HK-2 (cell line): ENCODE data around the gene ZP1.

ENCODE experiments used
- DNase-seq: peaks from one replicate; pipeline ENCODE4 v3.0.0-alpha.2; 2018; ENCODE audit not compliant: unreplicated experiment

Gene ZP1

DNA sequence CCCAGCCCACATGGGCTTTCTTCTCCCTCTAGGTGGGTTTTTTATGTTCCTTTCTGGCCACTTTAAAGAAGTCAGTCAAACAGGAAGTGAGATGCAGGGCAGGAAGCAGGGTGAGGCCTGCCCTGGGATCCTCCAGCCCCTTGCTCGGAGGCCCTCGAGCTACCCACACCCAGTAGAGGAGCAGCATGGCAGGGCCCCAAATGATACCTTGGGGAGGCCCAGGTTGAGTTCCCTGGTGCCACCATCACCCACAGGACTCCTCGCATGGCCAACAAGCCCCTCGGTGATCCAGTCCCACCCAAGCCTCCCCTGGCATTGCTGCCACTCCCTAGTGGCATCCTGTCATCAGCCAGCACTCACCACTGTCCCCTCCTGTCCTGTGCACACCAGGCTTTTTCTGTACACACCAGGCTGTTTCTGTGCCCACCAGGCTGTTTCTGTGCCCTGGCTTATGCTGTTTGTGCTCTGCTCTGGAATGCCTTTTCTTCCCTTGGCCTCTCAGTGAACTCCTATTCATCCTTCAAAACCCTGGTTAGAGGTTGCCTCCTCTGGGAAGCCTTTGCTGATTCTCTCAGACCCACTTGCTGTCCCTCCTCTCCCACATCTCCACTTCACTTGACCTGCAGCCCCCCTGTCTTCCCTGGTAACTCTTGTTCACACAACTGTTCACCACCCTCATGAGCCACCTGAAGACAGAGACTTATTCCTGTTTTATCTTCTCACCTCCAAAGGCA, 8.4 kb upstream of the ZP1 start:
- no peak for DNase-seq

DNA sequence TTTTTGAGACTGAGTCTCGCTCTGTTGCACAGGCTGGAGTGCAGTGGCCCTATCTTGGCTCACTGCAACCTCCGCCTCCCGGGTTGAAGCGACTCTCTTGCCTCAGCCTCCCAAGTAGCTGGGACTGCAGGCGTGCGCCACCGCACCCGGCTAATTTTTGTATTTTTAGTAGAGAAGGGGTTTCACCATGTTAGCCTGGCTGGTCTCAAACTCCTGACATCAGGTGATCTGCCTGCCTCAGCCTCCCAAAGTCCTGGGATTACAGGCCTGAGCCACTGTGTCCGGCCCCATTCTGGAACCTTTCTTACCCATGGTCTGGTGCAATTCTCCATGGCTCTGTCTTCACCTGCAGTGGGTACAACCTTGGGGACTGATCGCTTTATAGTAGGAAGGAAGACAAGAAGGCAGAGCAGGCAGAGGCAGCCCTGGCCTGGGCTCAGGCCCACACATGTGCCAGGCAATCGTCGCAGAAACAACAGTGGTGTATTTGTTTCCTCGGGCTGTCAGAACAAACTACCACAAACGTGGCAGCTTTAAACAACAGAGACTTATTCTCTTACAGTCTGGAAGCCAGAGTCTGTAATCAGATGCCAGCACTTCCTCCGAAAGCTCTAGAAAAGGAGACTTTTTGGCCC, 7.6 kb upstream of the ZP1 start:
- DNase-seq = no peak

DNA sequence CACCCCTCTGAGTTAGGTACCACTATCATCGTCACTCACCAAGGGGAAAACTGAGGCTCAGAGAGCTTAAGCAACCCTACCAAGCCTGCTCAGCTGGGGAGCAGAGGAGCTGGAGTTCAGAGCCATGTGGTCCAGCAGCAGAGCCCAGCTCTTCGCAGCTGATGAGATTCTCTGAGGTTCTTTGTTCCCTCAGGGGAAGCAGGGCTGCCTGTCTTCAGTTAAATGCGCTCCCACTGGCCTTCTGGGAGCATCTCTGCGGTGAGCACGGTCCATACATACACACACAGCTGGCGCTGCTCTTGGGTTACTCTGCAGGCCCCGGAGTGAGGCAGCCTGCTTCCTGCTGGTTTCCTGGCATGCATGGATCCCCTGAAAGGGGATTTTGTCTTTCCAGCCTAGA, 6.4 kb upstream of the ZP1 start:
- no peak for DNase-seq

DNA sequence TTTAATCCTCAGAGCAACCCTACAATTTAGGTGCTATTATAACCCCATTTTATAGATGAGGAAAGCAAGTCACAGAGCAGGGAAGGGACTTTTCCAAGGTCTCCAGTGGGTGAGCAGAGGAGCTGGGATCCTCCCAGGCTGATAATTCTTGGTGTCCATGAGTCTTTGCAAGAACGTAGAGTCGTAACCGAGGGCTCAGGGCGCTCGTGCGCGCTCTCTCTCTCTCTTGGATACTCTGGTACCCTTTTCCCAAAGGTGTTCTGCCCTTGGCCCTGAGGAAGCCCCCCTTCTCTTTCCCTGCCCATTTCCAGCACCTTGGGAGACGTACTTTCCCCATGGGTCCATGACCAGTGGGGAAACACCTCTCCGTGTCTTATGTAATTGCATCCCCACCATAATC, 5.2 kb upstream of the ZP1 start:
- no peak for DNase-seq

DNA sequence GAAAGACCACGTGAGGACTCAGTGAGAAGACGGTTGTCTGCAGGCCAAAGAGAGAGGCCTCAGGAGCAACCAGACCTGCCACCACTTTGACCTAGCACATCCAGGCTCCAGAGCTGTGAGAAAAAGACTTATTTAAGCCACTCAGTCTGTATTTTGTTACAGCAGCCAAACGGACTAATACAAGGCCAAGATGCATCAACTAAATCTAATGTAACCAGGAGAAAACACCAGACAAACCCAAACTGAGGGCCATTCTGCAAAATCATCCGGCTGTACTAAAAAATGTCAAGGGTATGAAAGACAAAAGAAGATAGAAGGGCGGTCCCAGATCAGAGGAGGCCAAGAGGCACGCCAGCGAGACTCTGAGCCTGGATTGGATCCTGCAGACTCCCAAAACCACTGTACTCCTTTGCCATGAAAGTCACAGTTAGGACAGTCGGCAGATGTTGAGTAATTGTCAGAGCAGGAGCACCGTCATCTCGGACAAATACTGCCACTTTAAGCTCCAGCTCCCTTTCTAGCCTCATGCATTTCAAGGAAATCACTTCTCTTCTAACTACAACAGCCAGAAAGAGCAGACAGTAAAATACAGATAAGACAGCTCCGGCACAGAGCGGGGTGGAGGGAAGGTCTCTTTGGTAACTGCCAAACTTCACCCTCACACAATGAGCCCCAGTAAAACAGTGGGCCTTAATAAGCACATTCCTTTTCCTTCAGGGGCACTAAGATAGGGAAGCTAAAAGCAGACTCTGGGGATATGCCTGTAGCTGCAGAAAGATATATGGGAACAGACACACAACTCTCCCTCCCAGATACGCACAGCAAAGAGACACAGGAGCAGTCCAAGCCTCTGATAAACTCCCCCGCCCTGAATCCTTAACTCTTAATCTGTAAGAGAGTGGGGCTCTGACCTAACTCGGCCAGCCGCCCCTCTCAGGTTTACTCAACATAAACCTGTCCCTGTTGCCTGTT, 3.5 kb upstream of the ZP1 start:
- no peak for DNase-seq

DNA sequence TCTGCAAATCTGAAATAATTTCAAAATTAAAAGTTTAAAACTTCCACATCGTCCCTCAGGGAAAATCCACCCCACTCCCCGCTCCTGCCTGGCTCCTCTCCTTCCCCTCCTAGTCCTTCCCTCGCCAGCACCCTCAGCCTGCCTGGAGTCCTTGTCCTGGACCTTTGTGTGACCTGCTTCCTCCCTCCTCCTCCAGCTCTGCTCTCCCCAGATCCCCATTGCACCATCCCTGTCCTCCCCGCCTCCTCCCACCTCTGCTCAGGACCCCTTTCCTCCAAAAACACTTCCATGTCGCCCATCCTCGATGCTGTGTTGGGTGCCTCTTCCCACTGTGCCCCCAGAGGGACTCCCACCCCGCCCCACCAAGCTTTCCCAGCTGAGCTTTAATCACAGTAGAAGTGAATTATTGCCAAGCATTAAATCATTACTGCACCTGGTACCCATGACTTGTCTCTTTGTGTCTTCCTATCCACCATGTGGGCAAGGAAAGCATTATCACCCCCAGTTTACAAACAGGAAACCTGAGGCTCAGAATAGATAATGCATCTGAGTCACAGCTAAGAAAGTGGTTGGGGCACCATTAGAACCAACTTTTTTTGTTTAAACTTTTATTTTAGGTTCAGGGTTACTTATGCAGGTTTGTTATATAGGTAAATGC, 2.4 kb upstream of the ZP1 start:
- DNase-seq = no peak

DNA sequence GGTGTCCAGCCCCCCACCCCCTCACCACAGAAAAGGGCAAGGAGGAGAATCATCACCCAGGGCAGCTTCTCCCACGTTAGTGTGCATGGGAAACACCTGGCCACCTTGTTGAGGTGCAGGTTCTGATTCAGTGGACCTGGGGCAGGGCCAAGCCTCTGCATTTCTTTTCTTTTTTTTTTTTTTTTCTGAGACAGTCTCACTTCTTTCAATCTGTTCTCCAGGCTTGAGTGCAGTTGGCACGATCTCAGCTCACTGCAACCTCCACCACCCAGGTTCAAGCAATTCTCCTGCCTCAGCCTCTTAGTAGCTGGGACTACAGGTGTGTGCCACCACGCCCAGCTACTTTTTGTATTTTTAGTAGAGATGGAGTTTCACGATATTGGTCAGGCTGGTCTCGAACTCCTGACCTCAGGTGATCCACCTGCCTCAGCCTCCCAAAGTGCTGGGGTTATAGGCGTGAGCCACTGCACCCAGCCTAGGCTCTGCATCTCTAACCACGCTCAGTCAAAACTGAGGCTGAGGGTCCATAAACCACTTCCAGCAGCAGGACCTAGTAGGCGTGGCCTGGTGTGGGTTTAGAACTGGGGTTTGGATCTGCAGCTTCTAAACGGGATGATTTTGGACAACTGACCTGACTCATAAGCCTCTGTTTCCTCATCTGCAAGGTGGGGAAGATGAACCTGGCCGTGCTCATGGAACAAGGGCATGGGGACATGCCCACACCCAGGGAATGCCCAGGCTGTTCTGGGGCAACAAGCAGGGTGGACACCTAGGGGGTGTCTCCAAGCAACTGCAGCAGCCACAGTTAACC, 734 bp downstream of the ZP1 start:
- no peak for DNase-seq

DNA sequence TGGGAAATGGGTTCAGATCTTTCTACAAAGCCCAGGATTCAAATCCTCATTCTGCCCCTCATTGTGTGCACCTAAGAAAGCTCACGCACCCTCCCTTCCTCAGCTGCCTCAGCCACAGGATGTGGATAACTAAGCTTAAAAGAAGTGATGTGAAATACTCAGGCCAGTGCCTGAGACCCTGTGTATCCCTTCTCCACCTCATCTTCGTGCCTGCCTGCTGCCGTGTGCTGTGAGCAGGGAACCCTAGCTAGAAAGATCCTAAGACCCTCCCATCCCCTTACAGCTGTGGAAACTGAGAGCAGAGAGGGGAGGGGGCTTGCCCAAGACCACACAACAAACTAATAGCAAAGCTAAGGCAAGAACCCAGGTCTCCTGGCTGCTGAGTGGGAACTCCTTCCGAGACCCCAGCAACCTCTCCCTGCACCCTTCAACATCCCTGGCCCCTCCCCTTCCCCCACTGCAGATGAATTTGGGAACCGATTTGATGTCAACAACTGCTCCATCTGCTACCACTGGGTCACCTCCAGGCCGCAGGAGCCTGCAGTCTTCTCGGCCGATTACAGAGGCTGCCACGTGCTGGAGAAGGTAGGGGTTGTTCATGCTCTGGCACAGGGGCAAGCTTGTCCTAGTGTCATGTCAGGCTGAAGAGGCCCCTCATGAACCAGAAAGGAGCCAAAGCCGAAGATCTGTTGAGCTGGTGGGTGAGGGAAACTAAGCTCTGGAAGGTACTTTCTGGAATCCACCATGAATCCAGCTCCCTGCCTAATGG, 1.5 kb downstream of the ZP1 start:
- no peak for DNase-seq

DNA sequence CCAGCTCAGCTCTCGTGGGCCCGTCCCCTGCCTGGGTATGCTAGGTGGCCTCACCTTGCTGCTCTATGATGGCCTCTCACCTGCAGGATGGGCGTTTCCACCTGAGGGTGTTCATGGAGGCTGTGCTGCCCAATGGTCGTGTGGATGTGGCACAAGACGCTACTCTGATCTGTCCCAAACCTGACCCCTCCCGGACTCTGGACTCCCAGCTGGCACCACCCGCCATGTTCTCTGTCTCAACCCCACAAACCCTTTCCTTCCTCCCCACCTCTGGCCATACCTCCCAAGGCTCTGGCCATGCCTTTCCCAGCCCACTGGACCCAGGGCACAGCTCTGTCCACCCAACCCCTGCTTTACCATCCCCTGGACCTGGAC, 2.1 kb downstream of the ZP1 start:
- no peak for DNase-seq

DNA sequence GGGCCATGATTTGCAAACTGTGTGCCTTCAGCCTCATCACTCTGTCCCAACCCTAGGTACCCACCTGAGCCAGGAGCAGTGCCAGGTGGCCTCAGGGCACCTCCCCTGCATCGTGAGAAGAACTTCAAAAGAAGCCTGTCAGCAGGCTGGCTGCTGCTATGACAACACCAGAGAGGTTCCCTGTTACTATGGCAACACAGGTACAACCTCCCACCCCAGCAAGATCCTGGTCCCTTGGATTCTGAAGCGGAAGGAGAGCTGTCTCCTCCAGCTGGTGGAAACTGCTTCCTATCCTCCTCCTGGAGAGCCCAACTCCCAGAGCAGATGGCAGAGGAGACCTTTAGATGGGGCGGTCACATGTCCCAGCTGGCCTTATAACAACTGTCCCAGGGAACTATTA, 2.9 kb downstream of the ZP1 start:
- DNase-seq = no peak

DNA sequence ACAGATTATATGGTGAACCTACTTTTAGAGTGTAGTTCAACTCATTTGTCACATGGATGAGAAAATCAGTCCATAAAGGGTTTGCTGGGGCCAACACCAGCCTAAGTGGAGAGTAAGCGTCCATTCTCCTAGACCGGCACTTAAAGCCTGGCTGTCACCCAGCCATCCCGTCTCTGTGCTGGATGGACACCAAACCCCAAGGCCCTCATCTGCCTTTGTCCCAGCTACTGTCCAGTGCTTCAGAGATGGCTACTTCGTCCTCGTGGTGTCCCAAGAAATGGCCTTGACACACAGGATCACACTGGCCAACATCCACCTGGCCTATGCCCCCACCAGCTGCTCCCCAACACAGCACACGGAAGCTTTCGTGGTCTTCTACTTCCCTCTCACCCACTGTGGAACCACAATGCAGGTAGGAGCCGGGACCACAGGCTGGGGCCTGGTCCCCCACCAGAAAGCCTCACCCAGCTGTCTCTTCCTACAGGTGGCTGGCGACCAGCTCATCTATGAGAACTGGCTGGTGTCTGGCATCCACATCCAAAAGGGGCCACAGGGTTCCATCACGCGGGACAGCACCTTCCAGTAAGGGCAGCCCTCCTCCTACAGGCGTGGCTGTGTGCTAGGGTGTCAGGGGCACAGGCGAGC, 3.5 kb downstream of the ZP1 start:
- no peak for DNase-seq

DNA sequence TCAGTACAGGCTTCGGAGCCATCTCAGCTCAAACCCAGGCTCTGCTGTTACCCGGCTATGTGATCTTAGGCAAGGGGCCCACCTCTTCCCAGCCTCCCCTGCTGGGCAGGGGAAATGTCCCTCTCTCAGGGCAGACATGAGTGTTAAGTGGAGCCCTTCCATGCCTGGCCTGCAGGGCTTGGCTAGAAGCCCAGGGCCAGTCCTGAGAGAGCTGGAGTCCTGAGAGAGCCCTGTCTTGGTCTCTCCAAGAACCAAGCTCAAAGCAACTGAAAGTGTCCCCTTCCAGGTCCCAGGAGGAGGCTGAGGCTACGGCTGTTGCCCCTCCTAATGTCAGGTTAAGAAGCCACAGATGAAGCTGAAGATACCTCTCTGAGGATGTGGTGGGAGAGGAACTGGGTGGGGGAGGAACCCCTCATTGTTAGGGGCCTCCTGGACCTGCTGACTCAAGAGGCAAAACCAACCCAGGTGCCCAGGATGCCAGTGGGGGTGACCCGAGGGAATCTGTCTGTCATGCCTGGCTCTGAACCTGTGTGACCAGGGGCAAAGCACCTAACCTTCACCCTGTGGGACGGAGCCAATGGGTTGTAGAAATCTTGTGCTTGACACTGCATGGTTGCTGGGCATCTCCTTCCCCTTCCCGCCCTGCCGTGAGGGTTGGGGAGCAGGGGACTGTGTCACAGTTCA, 4.2 kb downstream of the ZP1 start:
- DNase-seq = no peak

DNA sequence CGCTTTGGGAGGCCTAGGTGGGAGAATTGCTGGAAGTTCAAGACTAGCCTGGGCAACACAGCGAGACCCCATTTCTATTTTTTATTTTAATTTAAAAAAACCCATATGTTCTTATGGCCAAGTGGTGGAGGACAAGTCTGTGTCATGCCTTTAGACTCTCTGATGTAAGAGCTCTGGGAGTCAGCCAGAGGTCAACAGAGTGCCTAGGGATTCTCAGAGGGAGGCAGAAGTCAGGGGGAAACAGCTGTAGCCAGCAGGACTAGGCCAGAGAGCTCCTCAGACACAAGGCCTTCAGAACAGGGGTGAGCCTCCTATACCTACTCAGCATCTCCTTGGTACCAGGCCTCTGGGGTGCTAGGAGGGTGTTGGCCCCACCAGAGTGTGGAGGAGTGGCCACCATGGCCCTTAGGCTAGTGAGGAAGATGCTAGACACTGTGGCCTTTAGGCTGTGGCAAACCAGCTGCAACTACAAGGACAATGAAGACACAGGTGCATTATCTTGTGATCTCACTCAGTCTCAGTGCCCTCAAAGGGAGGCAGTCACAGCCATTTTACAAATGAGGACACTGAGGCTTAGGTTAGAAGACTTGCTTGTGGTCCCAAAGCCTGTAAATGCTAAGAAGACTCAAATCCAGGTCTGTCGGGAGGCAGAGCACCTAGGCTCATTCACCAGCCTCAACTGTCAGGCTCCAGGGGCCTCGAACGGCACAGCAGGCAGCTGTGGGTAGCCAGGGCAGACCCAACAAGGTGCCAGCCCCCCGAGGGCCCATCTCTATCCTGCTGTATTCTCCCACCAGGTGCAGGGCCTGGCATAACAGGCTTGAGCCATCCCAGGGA, 5.0 kb downstream of the ZP1 start:
- DNase-seq = no peak

DNA sequence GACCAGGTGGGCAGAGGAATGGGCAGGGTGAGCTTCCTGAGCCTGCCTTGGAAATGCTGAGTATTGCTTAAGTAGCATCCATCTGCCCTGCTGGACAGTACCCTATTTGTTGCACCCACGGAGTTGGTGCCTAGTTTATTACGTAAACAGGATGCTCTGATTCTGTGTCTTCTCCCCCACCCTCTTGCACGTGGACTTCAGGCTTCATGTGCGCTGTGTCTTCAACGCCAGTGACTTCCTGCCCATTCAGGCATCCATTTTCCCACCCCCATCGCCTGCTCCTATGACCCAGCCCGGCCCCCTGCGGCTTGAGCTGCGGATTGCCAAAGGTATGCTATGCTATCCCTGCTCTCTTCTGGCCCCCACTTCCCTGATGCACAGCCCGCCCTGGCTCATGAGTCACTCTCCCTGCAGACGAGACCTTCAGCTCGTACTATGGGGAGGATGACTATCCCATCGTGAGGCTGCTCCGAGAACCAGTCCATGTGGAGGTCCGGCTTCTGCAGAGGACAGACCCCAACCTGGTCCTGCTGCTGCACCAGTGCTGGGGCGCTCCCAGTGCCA, 5.7 kb downstream of the ZP1 start:
- no peak for DNase-seq

DNA sequence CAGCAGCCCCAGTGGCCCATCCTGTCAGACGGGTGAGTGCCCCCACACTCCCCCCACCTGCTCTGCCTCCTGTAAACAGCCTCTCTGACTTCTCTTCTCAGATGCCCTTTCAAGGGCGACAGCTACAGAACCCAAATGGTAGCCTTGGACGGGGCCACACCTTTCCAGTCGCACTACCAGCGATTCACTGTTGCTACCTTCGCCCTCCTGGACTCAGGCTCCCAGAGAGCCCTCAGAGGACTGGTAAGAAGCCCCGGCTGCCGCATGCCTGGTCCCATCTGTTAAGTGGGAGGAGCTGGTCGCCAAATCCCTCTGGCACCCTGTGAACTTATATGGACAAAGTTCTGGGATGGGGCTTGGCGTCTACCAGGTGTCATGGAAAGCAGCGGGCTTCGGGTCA, 6.2 kb downstream of the ZP1 start:
- DNase-seq = no peak

DNA sequence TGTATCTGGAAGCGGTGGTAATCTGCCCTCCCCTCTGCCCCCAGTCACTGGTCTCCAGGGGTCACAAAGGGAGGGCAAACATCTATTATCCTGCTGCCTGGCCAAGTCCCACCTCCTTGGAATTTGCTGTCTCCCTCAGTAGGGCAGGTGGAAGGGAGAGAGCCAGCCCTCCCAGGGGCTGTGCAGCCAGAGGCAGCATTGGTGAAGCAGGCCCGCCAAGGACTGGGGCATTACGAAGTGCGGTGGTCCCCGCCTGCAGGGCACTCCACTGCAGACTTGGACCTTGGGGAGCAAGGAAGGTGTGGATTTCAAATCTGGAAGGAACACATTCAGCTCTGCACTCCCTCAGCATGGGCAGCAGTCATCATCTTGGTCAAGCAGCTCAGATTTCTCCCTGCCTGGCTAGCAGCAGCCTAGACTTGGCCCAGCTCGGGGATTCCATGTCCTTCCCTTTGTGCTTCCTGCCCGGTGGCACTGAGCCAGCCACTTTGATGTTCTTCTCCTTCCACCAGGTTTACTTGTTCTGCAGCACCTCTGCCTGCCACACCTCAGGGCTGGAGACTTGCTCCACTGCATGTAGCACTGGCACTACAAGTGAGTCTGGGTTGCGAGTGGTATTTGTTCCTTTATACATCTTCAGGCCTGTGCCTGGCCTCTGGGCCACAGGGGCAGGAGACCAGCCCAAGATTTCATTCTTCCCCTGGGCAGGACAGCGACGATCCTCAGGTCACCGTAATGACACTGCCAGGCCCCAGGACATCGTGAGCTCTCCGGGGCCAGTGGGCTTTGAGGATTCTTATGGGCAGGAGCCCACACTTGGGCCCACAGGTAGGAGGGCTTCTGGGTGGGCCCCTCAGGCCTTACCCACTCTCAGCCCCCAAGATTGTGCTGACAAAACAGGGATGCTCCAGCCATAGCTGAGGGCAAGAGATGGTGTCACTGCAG, 7.4 kb downstream of the ZP1 start:
- no peak for DNase-seq
